T follicular helper cell (primary cell): Measurements from ENCODE around the gene CCDC102A.
"Not testable (repeated sequence)": the region's sequence is repeated elsewhere in the genome, so short reads cannot be mapped to it uniquely, and the experiment has no call there.

Experiments used
- DNase-seq: peaks from one replicate; pipeline ENCODE4 v3.0.0-alpha.2; 2020; ENCODE audit warnings: low read depth

CCDC102A gene

GRCh38 chr16:57565461-57565860, 29.1 kb upstream of the CCDC102A start:
- no peak for DNase-seq

GRCh38 chr16:57564571-57565270, 28.4 kb upstream of the CCDC102A start:
- DNase-seq, result no peak

GRCh38 chr16:57563761-57564160, 27.4 kb upstream of the CCDC102A start:
- no peak for DNase-seq

- no peak for DNase-seq
These were observed 27.0 kb upstream of the CCDC102A start for GRCh38 chr16:57563487-57563750.

- no peak for DNase-seq
These were observed 26.5 kb upstream of the CCDC102A start for GRCh38 chr16:57562669-57563486.

- DNase-seq, result no peak
These were observed 25.7 kb upstream of the CCDC102A start for GRCh38 chr16:57562066-57562465.

GRCh38 chr16:57559072-57559790, 22.9 kb upstream of the CCDC102A start:
- DNase-seq, result no peak

- no peak for DNase-seq
These were observed 20.7 kb upstream of the CCDC102A start for GRCh38 chr16:57556941-57557541.

GRCh38 chr16:57555831-57556230, 19.5 kb upstream of the CCDC102A start:
- DNase-seq, result no peak

GRCh38 chr16:57551057-57551456, 14.7 kb upstream of the CCDC102A start:
- DNase-seq, result no peak

- DNase-seq, result no peak
These were observed 13.4 kb upstream of the CCDC102A start for GRCh38 chr16:57549730-57550129.

GRCh38 chr16:57548408-57548807, 12.0 kb upstream of the CCDC102A start:
- DNase-seq, result no peak

GRCh38 chr16:57547524-57547923, 11.2 kb upstream of the CCDC102A start:
- DNase-seq, result not testable (repeated sequence)

GRCh38 chr16:57544124-57544653, 7.8 kb upstream of the CCDC102A start:
- DNase-seq, result no peak

GRCh38 chr16:57541754-57542435, 5.5 kb upstream of the CCDC102A start:
- DNase-seq, result no peak

- no peak for DNase-seq
These were observed 4.8 kb upstream of the CCDC102A start for GRCh38 chr16:57540906-57541753.

GRCh38 chr16:57540387-57540786, 4.0 kb upstream of the CCDC102A start:
- DNase-seq, result no peak

GRCh38 chr16:57539072-57539796, 2.9 kb upstream of the CCDC102A start:
- no peak for DNase-seq

- DNase-seq, result no peak
These were observed 1.9 kb upstream of the CCDC102A start for GRCh38 chr16:57538235-57538721.
